Ovary (tissue), 9 donors: ENCODE data around the gene DOCK2. TPM values are rescaled to one million over a fixed set of nuclear protein-coding genes. Genes with fewer than 3 reads are reported as not detected.
"Not testable (repeated sequence)": the region's sequence is repeated elsewhere in the genome, so short reads cannot be mapped to it uniquely, and the experiment has no call there.

Source experiments
- DNase-seq, 5 donors: peaks; one replicate each; pipeline ENCODE4 v3.0.0-alpha.2; 2019 to 2020
- H3K27ac ChIP-seq, 2 donors: fragments of 200-600 bp; one replicate each; pipeline versions ENCODE4 v1.5.1 to v1.8.0; 2019 to 2022
- H3K27me3 ChIP-seq: fragments of 200-600 bp; one replicate; pipeline ENCODE4 v1.8.0; 2022
- H3K36me3 ChIP-seq: fragments of 200-600 bp; sonication (generic); one replicate; pipeline ENCODE4 v1.5.1; 2019
- H3K4me1 ChIP-seq: one replicate; pipeline ENCODE4 v1.8.1; 2013; ENCODE audit warnings: mild to moderate bottlenecking, moderate library complexity; ENCODE audit not compliant: insufficient read depth
- H3K4me3 ChIP-seq: fragments of 200-600 bp; sonication (generic); one replicate; pipeline ENCODE4 v1.5.1; 2017
- H3K9me3 ChIP-seq, 2 donors: fragments of 200-600 bp in 1 of 2; sonication (generic) in 1 of 2; one replicate each; pipeline versions ENCODE4 v1.5.1 to v1.8.1; 2013 to 2019; ENCODE audit warnings: mild to moderate bottlenecking in 1 of 2, moderate library complexity in 1 of 2
- EP300 ChIP-seq: sonication (generic); formaldehyde crosslinking; IDR thresholded peaks from one replicate; pipeline ENCODE4 v1.6.1; 2017; ENCODE audit warnings: antibody characterized with exemption
- POLR2A ChIP-seq: fragments of 450-650 bp; IDR thresholded peaks from one replicate; pipeline ENCODE4 v1.6.1; 2017; ENCODE audit warnings: antibody characterized with exemption, mild to moderate bottlenecking, moderate library complexity
- WGBS, 3 donors: extraction: QIAGEN DNeasy Blood & Tissue Kit in 1 of 3; methylation state at CpG; one replicate each; pipeline versions ENCODE4 v1.1.5 to v1.1.7; 2013 to 2017; 5-methylcytosine and 5-hydroxymethylcytosine counted together
- intact Hi-C, 4 donors: fragments of 100-400 bp; cut with DNase I; formaldehyde crosslinking; loops; one replicate each; pipeline versions ENCODE4 v1.11.0 to v1.15.1; 2022 to 2023
- polyA plus RNA-seq, 2 donors: library from polyadenylated mRNA; stranded (reverse); fragments of 200-250 nt in 1 of 2; fragments of 350-450 nt in 1 of 2; fragmentation: Illumina TruSeq in 1 of 2; extraction: RNeasy Lipid Tissue Mini Kit (QIAGEN cat#74804) in 1 of 2; gene quantifications; one replicate each; pipeline ENCODE4 v1.2.3, GENCODE V29; 2013 to 2014
- total RNA-seq, 7 donors: library from RNA; depleted of rRNA in 2 of 7; stranded (reverse); fragments of >200 nt in 2 of 7; fragmentation: NEBNext Ultra II Directional in 3 of 7; extraction: Animal tissue kit (Norgen Biotek cat#: 25700) in 3 of 7; gene quantifications; one replicate each; pipeline versions ENCODE4 v1.1.0 to v1.2.4, GENCODE V29; 2016 to 2023
- TF ChIP-seq, protein P1 (sequence below), 3 donors: fragments of 450-650 bp in 2 of 3; fragments of 200-600 bp in 1 of 3; IDR thresholded peaks; one replicate each; pipeline versions ENCODE4 v1.5.1 to v1.8.0; 2016 to 2022; ENCODE audit warnings: antibody characterized with exemption in 3 of 3, mild to moderate bottlenecking in 1 of 3
- donor health status: DM: no; HTN: no; CAD: no; lungs with moderate emphysema.
- donor health status: DM: no; HTN: no; CAD: no.
- donor health status: Bipolar disorder and iron deficiency.
- donor health status: DM: yes; HTN: yes; CAD: no.
- donor health status: DM: no; HTN: no; CAD: no.
- donor health status: DM: yes; HTN: yes; CAD: no.

Gene DOCK2
- total and polyA plus RNA-seq, 9 donors = 1.3 to 10.2 (median 5.4) TPM

DNA sequence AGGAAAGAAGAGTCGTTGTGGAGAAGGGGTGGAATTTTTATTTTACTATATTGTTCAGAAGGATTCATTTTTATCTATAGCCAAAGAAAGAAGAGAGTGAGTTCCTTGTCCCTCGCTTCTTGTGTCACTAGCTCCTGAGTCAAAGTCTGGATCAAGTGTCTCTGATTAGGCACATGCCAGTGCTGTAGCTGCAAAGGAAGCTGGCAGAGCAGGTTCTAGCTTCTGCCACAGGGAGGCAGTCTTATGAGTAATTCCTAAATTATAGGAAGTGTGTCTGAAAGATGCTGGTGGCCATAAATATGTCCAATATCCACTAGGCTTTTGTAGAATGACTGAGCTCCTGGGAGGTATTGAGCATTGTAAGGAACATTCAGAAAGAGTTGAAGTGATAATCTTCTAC lies 84.7 kb downstream of the DOCK2 start:
- Histone ChIP-seq H3K4me1 (no peaks in the 10 kb centered on the region), H3K27me3 (no peaks in the 10 kb centered on the region), H3K9me3 (no peaks in the 10 kb centered on the region), H3K4me3 (no peak overlapping the region), H3K36me3 (no peaks in the 10 kb centered on the region), H3K27ac (no peak overlapping the region)
- TF ChIP-seq, protein P1, sequence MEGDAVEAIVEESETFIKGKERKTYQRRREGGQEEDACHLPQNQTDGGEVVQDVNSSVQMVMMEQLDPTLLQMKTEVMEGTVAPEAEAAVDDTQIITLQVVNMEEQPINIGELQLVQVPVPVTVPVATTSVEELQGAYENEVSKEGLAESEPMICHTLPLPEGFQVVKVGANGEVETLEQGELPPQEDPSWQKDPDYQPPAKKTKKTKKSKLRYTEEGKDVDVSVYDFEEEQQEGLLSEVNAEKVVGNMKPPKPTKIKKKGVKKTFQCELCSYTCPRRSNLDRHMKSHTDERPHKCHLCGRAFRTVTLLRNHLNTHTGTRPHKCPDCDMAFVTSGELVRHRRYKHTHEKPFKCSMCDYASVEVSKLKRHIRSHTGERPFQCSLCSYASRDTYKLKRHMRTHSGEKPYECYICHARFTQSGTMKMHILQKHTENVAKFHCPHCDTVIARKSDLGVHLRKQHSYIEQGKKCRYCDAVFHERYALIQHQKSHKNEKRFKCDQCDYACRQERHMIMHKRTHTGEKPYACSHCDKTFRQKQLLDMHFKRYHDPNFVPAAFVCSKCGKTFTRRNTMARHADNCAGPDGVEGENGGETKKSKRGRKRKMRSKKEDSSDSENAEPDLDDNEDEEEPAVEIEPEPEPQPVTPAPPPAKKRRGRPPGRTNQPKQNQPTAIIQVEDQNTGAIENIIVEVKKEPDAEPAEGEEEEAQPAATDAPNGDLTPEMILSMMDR (IDR thresholded peaks at IDR 0.05) = no peak
- no peak for TF ChIP-seq POLR2A
- TF ChIP-seq EP300 = no peak
- 85 to 96% (median 95%) methylated on average over 2 of the region's 2 CpGs for WGBS, 3 donors
- intact Hi-C loops = no loop called here
- no peak for DNase-seq

DNA sequence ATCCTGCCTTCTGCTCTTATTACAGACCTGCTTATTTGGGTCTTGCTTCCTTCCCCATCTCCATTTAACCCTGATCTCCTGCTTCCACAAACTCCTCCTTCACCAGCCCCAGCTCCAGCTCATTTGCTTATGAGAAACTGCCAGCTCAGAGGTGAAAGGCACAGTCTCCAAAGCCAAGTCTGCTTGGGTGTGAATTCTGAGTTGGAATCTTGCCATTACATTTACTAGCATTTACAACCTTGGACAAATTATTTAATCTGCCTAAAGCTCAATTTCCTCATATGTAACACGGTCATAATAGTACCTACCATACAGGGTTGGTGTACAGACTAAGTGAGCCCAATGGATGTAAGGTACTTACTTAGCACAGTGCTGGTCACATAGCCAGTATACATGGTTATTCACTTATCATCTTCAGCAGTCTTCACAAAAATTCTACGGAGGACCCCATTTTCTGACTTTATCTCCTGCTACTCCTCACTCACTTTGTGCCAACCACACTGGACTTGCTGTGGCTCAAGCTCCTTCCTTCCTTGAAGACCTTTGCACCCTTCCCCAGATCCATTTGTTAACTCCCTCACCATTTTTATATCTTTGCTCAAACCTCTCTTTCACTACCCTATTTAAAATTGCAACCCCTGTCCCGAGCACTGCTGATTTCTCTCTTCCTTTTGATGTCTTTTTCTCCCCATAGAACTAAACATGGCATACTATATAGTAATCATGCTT lies 86.2 kb downstream of the DOCK2 start:
- no peak for TF ChIP-seq POLR2A
- DNase-seq = no peak
- H3K27me3 ChIP-seq = no peaks in the 10 kb centered on the region
- H3K36me3 ChIP-seq = no peaks in the 10 kb centered on the region
- intact Hi-C loops = no loop called here
- no peaks in the 10 kb centered on the region for H3K9me3 ChIP-seq
- H3K4me3 ChIP-seq = no peak overlapping the region
- H3K27ac ChIP-seq = no peak overlapping the region
- no peaks in the 10 kb centered on the region for H3K4me1 ChIP-seq
- WGBS, 3 donors = 69 to 77% (median 70%) methylated on average over 3 of the region's 3 CpGs

DNA sequence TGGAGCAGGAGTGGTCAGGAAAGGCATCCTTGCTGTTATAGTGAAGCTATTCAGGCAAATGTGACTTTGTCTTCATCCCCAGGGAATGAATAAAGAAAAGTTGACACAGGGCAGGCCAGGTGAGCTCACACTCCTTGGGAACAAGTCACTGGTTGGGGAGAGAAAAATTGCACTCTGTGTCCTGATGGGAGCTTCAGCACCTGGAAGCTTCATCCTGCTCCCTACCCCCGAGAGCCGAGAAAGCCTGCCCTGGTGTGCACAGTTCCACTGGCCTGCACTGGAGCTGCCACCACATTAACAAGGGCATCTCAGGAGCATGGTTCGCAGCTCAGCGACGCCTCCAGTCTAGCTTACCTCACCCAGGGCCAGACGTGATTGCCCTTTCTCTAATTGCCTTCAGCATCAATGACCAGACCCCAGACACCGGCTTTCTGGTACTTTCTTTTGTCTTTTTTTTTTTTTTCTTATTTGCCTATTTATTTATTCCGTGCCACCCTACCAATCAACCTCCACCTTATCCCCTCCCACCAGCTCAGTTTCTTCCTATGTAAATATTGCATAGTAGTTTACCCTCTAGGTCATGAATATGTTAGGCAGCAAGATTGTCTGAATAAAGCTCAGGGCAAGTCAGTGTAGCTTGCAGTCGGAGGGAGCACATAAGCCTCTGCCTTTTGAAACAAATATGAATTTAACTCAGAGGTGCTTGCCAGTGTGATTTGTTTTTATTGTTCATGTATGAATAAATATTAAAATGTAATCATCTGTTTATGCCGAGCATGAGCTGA lies 87.4 kb downstream of the DOCK2 start:
- intact Hi-C loops = no loop called here
- Histone ChIP-seq H3K27me3 (no peaks in the 10 kb centered on the region), H3K4me1 (no peaks in the 10 kb centered on the region), H3K27ac (no peak overlapping the region), H3K36me3 (no peaks in the 10 kb centered on the region), H3K4me3 (no peak overlapping the region), H3K9me3 (no peaks in the 10 kb centered on the region)
- 82 to 91% (median 83%) methylated on average over 10 of the region's 10 CpGs for WGBS, 3 donors
- no peak for TF ChIP-seq EP300
- TF ChIP-seq POLR2A = no peak
- TF ChIP-seq, protein P1 (IDR thresholded peaks at IDR 0.05) = no peak
- no peak for DNase-seq

DNA sequence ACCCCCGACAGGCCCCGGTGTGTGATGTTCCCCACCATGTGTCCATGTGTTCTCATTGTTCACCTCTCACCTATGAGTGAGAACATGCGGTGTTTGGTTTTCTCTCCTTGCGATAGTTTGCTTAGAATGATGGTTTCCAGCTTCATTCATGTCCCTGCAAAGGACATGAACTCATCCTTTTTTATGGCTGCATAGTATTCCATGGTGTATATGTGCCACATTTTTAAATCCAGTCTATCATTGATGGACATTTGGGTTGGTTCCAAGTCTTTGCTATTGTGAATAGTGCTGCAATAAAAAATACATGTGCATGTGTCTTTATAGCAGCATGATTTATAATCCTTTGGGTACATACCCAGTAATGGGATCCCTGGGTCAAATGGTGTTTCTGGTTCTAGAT lies 88.6 kb downstream of the DOCK2 start:
- DNase-seq, H3K4me3 ChIP-seq, H3K9me3 ChIP-seq, H3K27me3 ChIP-seq, intact Hi-C loops, H3K36me3 ChIP-seq, H3K4me1 ChIP-seq, H3K27ac ChIP-seq: not testable (repeated sequence)
- 94 to 98% (median 96%) methylated on average over 4 of the region's 4 CpGs for WGBS, 3 donors

DNA sequence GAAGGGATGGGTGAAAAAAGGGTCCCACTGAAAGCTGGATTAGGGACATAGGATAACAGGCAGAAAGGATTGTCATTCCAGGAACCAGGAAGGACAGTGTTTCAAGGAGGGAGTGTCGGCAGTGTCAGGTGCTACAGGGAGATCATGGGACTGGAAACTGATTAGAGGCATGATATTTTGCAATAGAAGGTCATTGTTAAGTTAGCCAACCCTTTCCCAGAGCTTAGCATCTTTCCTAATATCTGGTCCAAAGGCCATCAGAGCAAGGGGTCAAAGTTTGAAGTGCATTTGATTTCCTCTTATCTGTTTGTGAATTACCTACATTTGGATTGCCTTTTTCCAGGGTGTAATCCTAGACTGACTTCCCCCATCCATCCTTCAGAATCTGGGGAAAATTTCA lies 91.3 kb downstream of the DOCK2 start:
- DNase-seq = no peak
- Histone ChIP-seq H3K4me1 (no peaks in the 10 kb centered on the region), H3K27me3 (peaks cover 2% of the 10 kb centered on the region), H3K36me3 (no peaks in the 10 kb centered on the region), H3K9me3 (no peaks in the 10 kb centered on the region), H3K4me3 (no peak overlapping the region), H3K27ac (no peak overlapping the region)
- 76 to 90% (median 89%) methylated on average over 1 of the region's 1 CpG for WGBS, 3 donors
- TF ChIP-seq POLR2A (no peak), EP300 (no peak)
- TF ChIP-seq, protein P1 (IDR thresholded peaks at IDR 0.05) = no peak
- intact Hi-C loops = no loop called here
